Choroid plexus epithelial cell (primary cell): ENCODE results near the gene GPR15LG.
"Not testable (repeated sequence)": the region's sequence is repeated elsewhere in the genome, so short reads cannot be mapped to it uniquely, and the experiment has no call there.

Experiments used
- DNase-seq: peaks from one replicate; pipeline ENCODE4 v3.0.0-alpha.2; 2010; ENCODE audit warnings: low read depth
- H3K4me3 ChIP-seq: 2 replicates; pipeline ENCODE4 v1.5.1; 2011; ENCODE audit warnings: low read depth, mild to moderate bottlenecking, control low read depth, low read length, moderate library complexity
- CTCF ChIP-seq: conservative IDR thresholded peaks from 2 replicates; pipeline ENCODE4 v1.5.1; 2011; ENCODE audit warnings: low read depth, mild to moderate bottlenecking, control low read depth, inconsistent platforms, low read length, moderate library complexity

Gene GPR15LG

GRCh38 chr10:84166620-84167288 is 6.8 kb upstream of the GPR15LG start:
- no peak overlapping the region for H3K4me3 ChIP-seq

GRCh38 chr10:84167289-84167653 is 6.3 kb upstream of the GPR15LG start:
- DNase-seq, H3K4me3 ChIP-seq: not testable (repeated sequence)

More at GRCh38 chr10:84166620-84167288, 6.8 kb upstream of the GPR15LG start:
- DNase-seq: no peak
- no peak for TF ChIP-seq CTCF

- H3K4me3 ChIP-seq, DNase-seq: not testable (repeated sequence)
Measured at GRCh38 chr10:84168382-84168781, 5.2 kb upstream of the GPR15LG start.

- DNase-seq, H3K4me3 ChIP-seq: not testable (repeated sequence)
Measured at GRCh38 chr10:84171237-84171636, 2.4 kb upstream of the GPR15LG start.

GRCh38 chr10:84171700-84172466 is 1.7 kb upstream of the GPR15LG start:
- not testable (repeated sequence) for H3K4me3 ChIP-seq, DNase-seq

- TF ChIP-seq CTCF: no peak
- H3K4me3 ChIP-seq: no peak overlapping the region
- DNase-seq: no peak
Measured at GRCh38 chr10:84172467-84173356, 889 bp upstream of the GPR15LG start.

GRCh38 chr10:84175436-84175835 is 1.8 kb downstream of the GPR15LG start:
- no peak overlapping the region for H3K4me3 ChIP-seq
- no peak for DNase-seq
- no peak for TF ChIP-seq CTCF

- no peak for TF ChIP-seq CTCF
- no peak overlapping the region for H3K4me3 ChIP-seq
- DNase-seq: no peak
Measured at GRCh38 chr10:84176351-84176750, 2.8 kb downstream of the GPR15LG start.
